GM12873 (cell line): Measurements from ENCODE around the gene TTC23L.

Source experiments
- CTCF ChIP-seq: IDR thresholded peaks from 2 replicates; pipeline ENCODE4 v1.5.1; 2012; ENCODE audit warnings: low read depth, mild to moderate bottlenecking, moderate library complexity, low read length, control low read depth; ENCODE audit not compliant: insufficient read depth; ENCODE audit errors: missing control alignments

Gene TTC23L

GRCh38 chr5:34844999-34845398 lies 6.0 kb downstream of the TTC23L start:
- TF ChIP-seq CTCF: no peak

GRCh38 chr5:34847056-34847455 lies 8.1 kb downstream of the TTC23L start:
- TF ChIP-seq CTCF: no peak

GRCh38 chr5:34847552-34847951 lies 8.6 kb downstream of the TTC23L start:
- no peak for TF ChIP-seq CTCF

- TF ChIP-seq CTCF: no peak
Observed at GRCh38 chr5:34848230-34848629, 9.3 kb downstream of the TTC23L start.

- TF ChIP-seq CTCF: no peak
Observed at GRCh38 chr5:34849253-34849652, 10.3 kb downstream of the TTC23L start.

GRCh38 chr5:34854459-34855174 lies 15.7 kb downstream of the TTC23L start:
- no peak for TF ChIP-seq CTCF

- no peak for TF ChIP-seq CTCF
Observed at GRCh38 chr5:34857161-34857560, 18.2 kb downstream of the TTC23L start.
